ENCODE measurements around the gene RPS6KA2.

Gene RPS6KA2

GRCh38 chr6:166627033-166627874, at the start of gene RPS6KA2:
TSS of gene RPS6KA2 (minus strand) at chr6:166627251. CDS start at chr6:166627019, 232 bp downstream.
- peak; percentile 100 for DNase-seq

GRCh38 chr6:166676270-166676860, 49.3 kb upstream of the RPS6KA2 start:
- no peak for DNase-seq

GRCh38 chr6:166675736-166676135, 48.7 kb upstream of the RPS6KA2 start:
- DNase-seq: no peak

- DNase-seq: no peak
Measured at GRCh38 chr6:166673309-166673708, 46.3 kb upstream of the RPS6KA2 start.

GRCh38 chr6:166672624-166673206, 45.7 kb upstream of the RPS6KA2 start:
- DNase-seq: no peak

- DNase-seq: no peak
Measured at GRCh38 chr6:166672146-166672545, 45.1 kb upstream of the RPS6KA2 start.

GRCh38 chr6:166671434-166672081, 44.5 kb upstream of the RPS6KA2 start:
- DNase-seq: no peak

GRCh38 chr6:166670894-166671293, 43.8 kb upstream of the RPS6KA2 start:
- no peak for DNase-seq

GRCh38 chr6:166670013-166670412, 43.0 kb upstream of the RPS6KA2 start:
- DNase-seq: no peak

GRCh38 chr6:166667796-166668610, 41.0 kb upstream of the RPS6KA2 start:
- no peak for DNase-seq

GRCh38 chr6:166664135-166664534, 37.1 kb upstream of the RPS6KA2 start:
- DNase-seq: no peak

- no peak for DNase-seq
Measured at GRCh38 chr6:166663568-166663967, 36.5 kb upstream of the RPS6KA2 start.

GRCh38 chr6:166662690-166663089, 35.6 kb upstream of the RPS6KA2 start:
- DNase-seq: no peak

- no peak for DNase-seq
Measured at GRCh38 chr6:166661327-166662085, 34.5 kb upstream of the RPS6KA2 start.

GRCh38 chr6:166660157-166660688, 33.2 kb upstream of the RPS6KA2 start:
- no peak for DNase-seq

GRCh38 chr6:166659581-166659980, 32.5 kb upstream of the RPS6KA2 start:
- no peak for DNase-seq

- DNase-seq: no peak
Measured at GRCh38 chr6:166658792-166659150, 31.7 kb upstream of the RPS6KA2 start.

GRCh38 chr6:166658115-166658791, 31.2 kb upstream of the RPS6KA2 start:
- DNase-seq: no peak

GRCh38 chr6:166657531-166657930, 30.5 kb upstream of the RPS6KA2 start:
- no peak for DNase-seq

GRCh38 chr6:166656230-166657151, 29.4 kb upstream of the RPS6KA2 start:
- DNase-seq: no peak

All from CD4-positive, alpha-beta T cell treated with Interleukin-15 for 1 hour (primary cell).